ENCODE results near the gene DPP6. TPM values are rescaled to one million over a fixed set of nuclear protein-coding genes. Genes with fewer than 3 reads are reported as not detected.

The DPP6 gene
- total RNA-seq, 2 experiments from 2014 or later = not detected

DNA sequence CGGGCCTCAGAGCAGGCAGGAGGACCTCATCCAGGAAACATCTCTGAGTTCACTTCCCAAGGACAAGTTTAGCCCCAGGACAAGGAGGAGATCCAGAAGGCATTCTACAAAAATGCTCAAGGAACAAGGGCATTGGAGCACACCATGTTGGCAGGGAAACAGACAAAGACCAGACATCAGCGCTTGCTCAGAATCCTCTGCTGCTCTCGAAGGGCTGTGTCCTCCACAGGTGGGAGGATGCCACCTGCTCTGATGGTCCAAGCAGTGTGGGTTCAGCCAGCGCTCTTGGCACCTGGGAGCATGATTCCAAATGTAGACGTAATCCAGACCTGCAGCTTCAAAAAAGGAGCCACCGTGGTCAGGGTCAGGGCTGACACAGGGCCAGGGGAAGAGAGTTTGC is 160.7 kb downstream of the DPP6 start:
- Histone ChIP-seq H3K27ac (ENCODE audit: low read depth in 1 of 2, low read length in 2 of 2) (no peak overlapping the region), H3K4me1 (ENCODE audit: insufficient read depth, low read length) (no peaks in the 10 kb centered on the region), H3K9me3 (ENCODE audit: control insufficient read depth in 1 of 2, insufficient read depth in 1 of 2, low read length in 2 of 2) (peaks cover 0 to 19% of the 10 kb centered on the region in 2 experiments), H3K4me3 (ENCODE audit: low read length) (no peak overlapping the region), H3K27me3 (ENCODE audit: control insufficient read depth in 1 of 2, insufficient read depth in 2 of 2, low read length in 2 of 2) (no peaks in the 10 kb centered on the region), H3K36me3 (ENCODE audit: insufficient read depth, low read length) (no peaks in the 10 kb centered on the region)
- DNase-seq = no peak
- TF ChIP-seq, protein P1, sequence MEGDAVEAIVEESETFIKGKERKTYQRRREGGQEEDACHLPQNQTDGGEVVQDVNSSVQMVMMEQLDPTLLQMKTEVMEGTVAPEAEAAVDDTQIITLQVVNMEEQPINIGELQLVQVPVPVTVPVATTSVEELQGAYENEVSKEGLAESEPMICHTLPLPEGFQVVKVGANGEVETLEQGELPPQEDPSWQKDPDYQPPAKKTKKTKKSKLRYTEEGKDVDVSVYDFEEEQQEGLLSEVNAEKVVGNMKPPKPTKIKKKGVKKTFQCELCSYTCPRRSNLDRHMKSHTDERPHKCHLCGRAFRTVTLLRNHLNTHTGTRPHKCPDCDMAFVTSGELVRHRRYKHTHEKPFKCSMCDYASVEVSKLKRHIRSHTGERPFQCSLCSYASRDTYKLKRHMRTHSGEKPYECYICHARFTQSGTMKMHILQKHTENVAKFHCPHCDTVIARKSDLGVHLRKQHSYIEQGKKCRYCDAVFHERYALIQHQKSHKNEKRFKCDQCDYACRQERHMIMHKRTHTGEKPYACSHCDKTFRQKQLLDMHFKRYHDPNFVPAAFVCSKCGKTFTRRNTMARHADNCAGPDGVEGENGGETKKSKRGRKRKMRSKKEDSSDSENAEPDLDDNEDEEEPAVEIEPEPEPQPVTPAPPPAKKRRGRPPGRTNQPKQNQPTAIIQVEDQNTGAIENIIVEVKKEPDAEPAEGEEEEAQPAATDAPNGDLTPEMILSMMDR (IDR thresholded peaks at IDR 0.05) = no peak
- Mint-ChIP-seq H3K36me3 (ENCODE audit: low read depth) (no peaks in the 10 kb centered on the region), H3K9me3 (peaks cover 2% of the 10 kb centered on the region), H3K4me1 (ENCODE audit: low read depth) (no peaks in the 10 kb centered on the region), H3K27me3 (no peaks in the 10 kb centered on the region), H3K27ac (no peak overlapping the region), H3K4me3 (no peak overlapping the region)
- CTCF ChIA-PET = no interaction called here
- no peak for ATAC-seq (ENCODE audit: poor library complexity)
- intact Hi-C loops (cut with DNase I, micrococcal nuclease) = no loop called here
- POLR2A ChIA-PET = no interaction called here

DNA sequence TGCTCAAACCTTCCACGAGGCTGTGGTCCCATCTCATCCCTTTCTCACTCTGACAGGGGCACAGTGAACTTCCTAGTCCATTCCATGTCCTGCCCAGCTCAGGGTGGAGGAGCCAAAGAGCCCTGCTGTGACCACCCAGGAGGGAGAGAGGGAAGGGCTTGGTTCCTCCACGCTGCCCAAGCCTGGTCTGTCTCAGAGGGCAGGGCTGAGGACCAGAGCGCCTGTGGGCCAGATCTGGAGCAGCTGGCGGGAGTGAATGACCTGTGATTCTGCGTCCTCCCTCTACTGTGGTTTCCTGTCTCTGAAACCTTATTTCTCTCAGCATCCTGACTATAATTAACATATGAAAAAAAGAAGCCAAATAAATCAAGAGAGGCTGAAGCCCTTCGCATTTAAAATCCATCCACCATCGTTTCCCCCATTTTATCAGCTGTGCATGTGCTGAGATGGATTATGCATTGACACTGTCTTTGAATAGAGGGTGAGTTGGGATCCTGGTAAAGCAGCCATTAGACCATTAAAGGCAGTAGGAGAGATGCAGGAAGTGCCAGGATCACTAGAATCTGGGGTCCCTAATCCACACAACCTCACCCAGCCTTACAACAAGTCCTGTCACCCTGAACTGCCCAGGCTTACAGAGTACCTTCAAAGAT is 165.6 kb downstream of the DPP6 start:
- Mint-ChIP-seq H3K27me3 (no peaks in the 10 kb centered on the region), H3K27ac (no peak overlapping the region), H3K36me3 (ENCODE audit: low read depth) (no peaks in the 10 kb centered on the region), H3K9me3 (peaks cover 2% of the 10 kb centered on the region), H3K4me3 (no peak overlapping the region), H3K4me1 (ENCODE audit: low read depth) (no peaks in the 10 kb centered on the region)
- Histone ChIP-seq H3K36me3 (ENCODE audit: insufficient read depth, low read length) (no peaks in the 10 kb centered on the region), H3K4me3 (ENCODE audit: low read length) (no peak overlapping the region), H3K27me3 (ENCODE audit: control insufficient read depth in 1 of 2, insufficient read depth in 2 of 2, low read length in 2 of 2) (no peaks in the 10 kb centered on the region), H3K4me1 (ENCODE audit: insufficient read depth, low read length) (no peaks in the 10 kb centered on the region), H3K9me3 (ENCODE audit: control insufficient read depth in 1 of 2, insufficient read depth in 1 of 2, low read length in 2 of 2) (peaks cover 0 to 10% of the 10 kb centered on the region in 2 experiments), H3K27ac (ENCODE audit: low read depth in 1 of 2, low read length in 2 of 2) (no peak overlapping the region)
- TF ChIP-seq, protein P1 (IDR thresholded peaks at IDR 0.05) = no peak
- DNase-seq (no peak), ATAC-seq (ENCODE audit: poor library complexity) (no peak)
- ChIA-PET CTCF (no interaction called here), POLR2A (no interaction called here)
- intact Hi-C loops (cut with DNase I, micrococcal nuclease) = no loop called here

DNA sequence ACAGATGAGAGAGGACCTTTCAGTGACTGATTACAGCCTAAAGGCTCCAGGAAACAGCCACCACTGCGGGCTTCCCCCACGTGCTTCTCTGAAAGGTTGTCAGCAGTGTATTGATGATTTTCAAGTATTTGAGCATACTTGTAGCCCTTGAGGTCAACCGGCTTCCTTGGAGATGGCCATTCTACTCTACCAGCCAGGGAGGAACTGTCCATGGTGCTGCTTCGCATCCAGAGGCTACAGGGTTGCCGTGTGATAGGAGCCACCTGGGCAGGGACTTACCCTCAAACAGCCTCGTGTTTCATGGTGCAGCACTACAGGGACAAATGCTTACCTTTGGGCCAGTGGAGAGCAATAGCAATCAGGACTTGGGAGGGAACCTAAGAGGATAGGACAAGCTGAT is 179.5 kb downstream of the DPP6 start:
- Mint-ChIP-seq H3K27me3 (no peaks in the 10 kb centered on the region), H3K9me3 (peaks cover under 1% of the 10 kb centered on the region), H3K27ac (no peak overlapping the region), H3K36me3 (ENCODE audit: low read depth) (no peaks in the 10 kb centered on the region), H3K4me1 (ENCODE audit: low read depth) (no peaks in the 10 kb centered on the region), H3K4me3 (no peak overlapping the region)
- H3K4me1 ChIP-seq (ENCODE audit: insufficient read depth, low read length) = no peaks in the 10 kb centered on the region
- DNase-seq (no peak), ATAC-seq (ENCODE audit: poor library complexity) (no peak)
- no peak overlapping the region for H3K27ac ChIP-seq (ENCODE audit: low read depth in 1 of 2, low read length in 2 of 2)
- H3K9me3 ChIP-seq (ENCODE audit: control insufficient read depth in 1 of 2, insufficient read depth in 1 of 2, low read length in 2 of 2) = peaks cover 0 to 11% of the 10 kb centered on the region in 2 experiments
- no peaks in the 10 kb centered on the region for H3K36me3 ChIP-seq (ENCODE audit: insufficient read depth, low read length)
- CTCF ChIA-PET = no interaction called here
- TF ChIP-seq, protein P1 (IDR thresholded peaks at IDR 0.05) = no peak
- H3K27me3 ChIP-seq (ENCODE audit: control insufficient read depth in 1 of 2, insufficient read depth in 2 of 2, low read length in 2 of 2) = no peaks in the 10 kb centered on the region
- intact Hi-C loops (cut with DNase I, micrococcal nuclease) = no loop called here
- H3K4me3 ChIP-seq (ENCODE audit: low read length) = no peak overlapping the region
- POLR2A ChIA-PET = no interaction called here

Data from CD4-positive, alpha-beta T cell (primary cell).